HG02973 (cell line): ENCODE measurements around the gene QSOX1.

Experiments used
- ATAC-seq: cut with Tn5 transposase; IDR thresholded peaks from one replicate; pipeline ENCODE4 v1.9.1; 2021; ENCODE audit warnings: moderate library complexity; ENCODE audit not compliant: unreplicated experiment

The QSOX1 gene

GRCh38 chr1:180150982-180151381, 3.7 kb upstream of the QSOX1 start:
- no peak for ATAC-seq

- ATAC-seq = no peak
Observed at GRCh38 chr1:180151508-180151907, 3.2 kb upstream of the QSOX1 start.

- ATAC-seq = no peak
Observed at GRCh38 chr1:180152588-180152987, 2.1 kb upstream of the QSOX1 start.

- ATAC-seq = no peak
Observed at GRCh38 chr1:180153032-180153431, 1.6 kb upstream of the QSOX1 start.

- no peak for ATAC-seq
Observed at GRCh38 chr1:180154003-180154324, 705 bp upstream of the QSOX1 start.

- no peak for ATAC-seq
Observed at GRCh38 chr1:180155182-180155682, 563 bp downstream of the QSOX1 start.

- ATAC-seq = no peak
Observed at GRCh38 chr1:180156201-180156600, 1.5 kb downstream of the QSOX1 start.

GRCh38 chr1:180156631-180157091, 2.0 kb downstream of the QSOX1 start:
- ATAC-seq = no peak

GRCh38 chr1:180157108-180157507, 2.4 kb downstream of the QSOX1 start:
- ATAC-seq = no peak

GRCh38 chr1:180157576-180158057, 2.9 kb downstream of the QSOX1 start:
- ATAC-seq = no peak

GRCh38 chr1:180158149-180159147, 3.8 kb downstream of the QSOX1 start:
- ATAC-seq = no peak

- ATAC-seq = no peak
Observed at GRCh38 chr1:180160357-180160756, 5.7 kb downstream of the QSOX1 start.

- no peak for ATAC-seq
Observed at GRCh38 chr1:180163041-180163440, 8.4 kb downstream of the QSOX1 start.

- no peak for ATAC-seq
Observed at GRCh38 chr1:180165096-180165495, 10.4 kb downstream of the QSOX1 start.

- no peak for ATAC-seq
Observed at GRCh38 chr1:180165509-180166435, 11.1 kb downstream of the QSOX1 start.

- ATAC-seq = no peak
Observed at GRCh38 chr1:180166436-180166800, 11.7 kb downstream of the QSOX1 start.

GRCh38 chr1:180167021-180167701, 12.5 kb downstream of the QSOX1 start:
- no peak for ATAC-seq

- no peak for ATAC-seq
Observed at GRCh38 chr1:180167721-180168467, 13.2 kb downstream of the QSOX1 start.

- peak; percentile 85 for ATAC-seq
Observed at GRCh38 chr1:180168786-180169639, 14.3 kb downstream of the QSOX1 start.
